ENCODE results near the gene TBC1D2B. TPM values are rescaled to one million over a fixed set of nuclear protein-coding genes. Genes with fewer than 3 reads are reported as not detected.
A peak's percentile ranks its signal among the peaks of the same experiment; 100 is the strongest.

The TBC1D2B gene
- total RNA-seq, 3 donors from 2014 or later = 54.8 to 65.6 (median 57.0) TPM

- no peaks in the 10 kb centered on the region for H3K36me3 ChIP-seq (ENCODE audit: low read depth)
- no peaks in the 10 kb centered on the region for H3K9me3 ChIP-seq
- ATAC-seq (no peak), DNase-seq (peak in 1 of 3 donors; percentile 20)
- no peak overlapping the region for H3K4me3 ChIP-seq
- no peak for TF ChIP-seq CTCF (IDR thresholded peaks at IDR 0.05)
- intact Hi-C loops (cut with DNase I, micrococcal nuclease) = no loop called here
- no peaks in the 10 kb centered on the region for H3K4me1 ChIP-seq (ENCODE audit: low read depth)
Measured at GRCh38 chr15:77985931-77986480, 91.5 kb downstream of the TBC1D2B start.

GRCh38 chr15:77985031-77985930, 92.2 kb downstream of the TBC1D2B start:
- no peaks in the 10 kb centered on the region for H3K4me1 ChIP-seq (ENCODE audit: low read depth)
- H3K9me3 ChIP-seq = no peaks in the 10 kb centered on the region
- DNase-seq (peak in 2 of 3 donors; percentile 20 to 39), ATAC-seq (no peak)
- no peak overlapping the region for H3K4me3 ChIP-seq
- H3K36me3 ChIP-seq (ENCODE audit: low read depth) = no peaks in the 10 kb centered on the region
- no peak for TF ChIP-seq CTCF (IDR thresholded peaks at IDR 0.05)
- intact Hi-C loops (cut with DNase I, micrococcal nuclease) = no loop called here

- no peak for TF ChIP-seq CTCF (IDR thresholded peaks at IDR 0.05)
- Histone ChIP-seq H3K4me1 (ENCODE audit: low read depth) (no peaks in the 10 kb centered on the region), H3K9me3 (no peaks in the 10 kb centered on the region), H3K36me3 (ENCODE audit: low read depth) (no peaks in the 10 kb centered on the region), H3K4me3 (no peak overlapping the region)
- DNase-seq = peak in 1 of 3 donors; percentile 16
- intact Hi-C loops (cut with DNase I, micrococcal nuclease) = no loop called here
- no peak for ATAC-seq
Measured at GRCh38 chr15:77984446-77984861, 93.1 kb downstream of the TBC1D2B start.

GRCh38 chr15:77983708-77984445, 93.6 kb downstream of the TBC1D2B start:
- DNase-seq (peak in 1 of 3 donors; percentile 41), ATAC-seq (peak; percentile 7)
- Histone ChIP-seq H3K9me3 (no peaks in the 10 kb centered on the region), H3K4me3 (no peak overlapping the region), H3K4me1 (ENCODE audit: low read depth) (no peaks in the 10 kb centered on the region), H3K36me3 (ENCODE audit: low read depth) (no peaks in the 10 kb centered on the region)
- intact Hi-C loops (cut with DNase I, micrococcal nuclease) = no loop called here
- TF ChIP-seq CTCF (IDR thresholded peaks at IDR 0.05) = no peak

GRCh38 chr15:77983091-77983707, 94.3 kb downstream of the TBC1D2B start:
- TF ChIP-seq CTCF (IDR thresholded peaks at IDR 0.05) = no peak
- no peaks in the 10 kb centered on the region for H3K4me1 ChIP-seq (ENCODE audit: low read depth)
- intact Hi-C loops (cut with DNase I, micrococcal nuclease) = no loop called here
- H3K36me3 ChIP-seq (ENCODE audit: low read depth) = no peaks in the 10 kb centered on the region
- DNase-seq = no peak
- ATAC-seq = no peak
- no peaks in the 10 kb centered on the region for H3K9me3 ChIP-seq
- no peak overlapping the region for H3K4me3 ChIP-seq

Measured in mucosa of descending colon (tissue), 3 donors.